Subcutaneous adipose tissue (tissue), 4 donors: Measurements from ENCODE around the gene MAP3K5. TPM values are rescaled to one million over a fixed set of nuclear protein-coding genes. Genes with fewer than 3 reads are reported as not detected.

Experiments used
- CTCF ChIP-seq: fragments of 450-650 bp; IDR thresholded peaks from one replicate; pipeline ENCODE4 v1.5.1; 2016; ENCODE audit warnings: low read depth, mild to moderate bottlenecking, control low read depth, antibody characterized with exemption, moderate library complexity
- total RNA-seq, 4 donors: library from RNA; depleted of rRNA; stranded (reverse); fragments of >200 nt; gene quantifications; one replicate each; pipeline ENCODE4 v1.1.0, GENCODE V29; 2016

Gene MAP3K5
- total RNA-seq, 4 donors from 2014 or later = 20.9 to 44.0 (median 37.1) TPM

DNA sequence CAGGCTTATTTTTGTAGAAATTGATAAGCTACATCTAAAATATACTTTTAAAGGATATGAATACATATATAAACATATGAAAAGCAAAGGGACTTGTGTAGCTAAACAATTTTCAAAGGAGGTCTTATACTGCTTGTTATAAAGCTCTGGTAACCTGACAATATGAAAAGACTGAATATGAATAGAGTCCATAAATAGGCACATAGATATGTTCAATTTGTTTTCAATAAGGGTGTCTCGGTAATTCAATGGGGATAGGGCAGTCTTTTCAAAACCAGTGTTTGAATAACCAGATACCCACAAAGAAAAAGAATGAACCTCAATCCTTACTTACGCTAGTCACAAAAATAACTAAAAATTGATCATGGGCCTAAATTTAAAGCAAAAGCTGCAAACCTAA lies 9.3 kb upstream of the MAP3K5 start:
- no peak for TF ChIP-seq CTCF

DNA sequence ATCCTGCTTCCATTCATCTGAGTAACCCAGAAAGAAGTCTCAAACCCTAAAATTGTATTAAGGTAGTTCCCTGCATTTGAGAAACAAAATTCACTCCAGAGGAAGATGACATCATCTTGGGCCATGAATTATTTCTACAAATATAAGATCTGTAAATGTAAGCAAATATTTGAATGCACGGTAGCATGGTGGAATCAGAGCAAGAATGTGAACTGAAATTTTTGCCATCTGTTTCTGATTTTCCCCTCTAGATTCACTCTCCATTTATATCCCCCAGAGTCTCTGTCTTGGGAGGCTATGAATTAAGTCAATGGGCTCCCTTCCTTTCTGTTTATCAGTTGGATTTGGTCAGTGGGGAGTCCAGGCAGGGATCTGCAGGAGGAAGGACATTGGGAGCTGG lies 5.8 kb upstream of the MAP3K5 start:
- TF ChIP-seq CTCF = no peak

- TF ChIP-seq CTCF = no peak
These were observed 3.7 kb upstream of the MAP3K5 start for GRCh38 chr6:136795996-136796395.

DNA sequence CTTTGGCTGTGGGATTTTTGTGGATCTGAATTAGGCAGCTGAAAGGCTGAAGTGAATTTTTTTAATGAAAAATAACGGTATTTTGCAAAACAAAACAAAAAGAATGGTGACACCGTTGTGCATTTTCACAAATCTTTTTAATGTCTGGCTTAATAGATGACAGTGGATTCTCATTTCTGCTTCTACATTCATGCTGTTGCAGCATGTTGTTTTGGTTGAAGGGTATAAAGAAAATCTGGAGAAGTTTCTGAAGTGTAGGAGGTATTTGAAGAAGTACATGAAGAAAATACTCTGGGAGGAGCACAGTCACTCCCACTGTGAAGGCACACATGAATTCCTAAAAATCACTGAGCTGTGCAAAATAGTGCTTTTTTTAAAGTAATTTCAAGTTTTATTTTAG lies 3.1 kb upstream of the MAP3K5 start:
- no peak for TF ChIP-seq CTCF

GRCh38 chr6:136793363-136793762 lies 1.1 kb upstream of the MAP3K5 start:
- TF ChIP-seq CTCF = no peak

DNA sequence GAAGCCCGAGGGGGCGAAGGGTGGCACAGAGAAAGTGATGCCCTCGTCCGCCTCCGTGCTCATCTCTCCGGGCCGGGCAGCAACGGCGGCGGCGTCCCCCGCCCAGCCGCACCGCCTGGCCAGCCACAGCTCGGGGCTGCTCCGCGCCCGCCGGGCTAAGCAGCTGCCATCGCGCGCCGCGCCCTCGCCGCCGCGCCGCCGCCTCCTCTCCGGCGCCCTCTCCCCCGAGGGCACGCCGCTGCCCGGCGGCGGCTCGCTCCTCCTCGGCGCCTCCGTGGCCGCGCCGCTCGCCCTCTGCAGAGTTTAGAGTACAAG lies 225 bp downstream of the MAP3K5 start:
- no peak for TF ChIP-seq CTCF

DNA sequence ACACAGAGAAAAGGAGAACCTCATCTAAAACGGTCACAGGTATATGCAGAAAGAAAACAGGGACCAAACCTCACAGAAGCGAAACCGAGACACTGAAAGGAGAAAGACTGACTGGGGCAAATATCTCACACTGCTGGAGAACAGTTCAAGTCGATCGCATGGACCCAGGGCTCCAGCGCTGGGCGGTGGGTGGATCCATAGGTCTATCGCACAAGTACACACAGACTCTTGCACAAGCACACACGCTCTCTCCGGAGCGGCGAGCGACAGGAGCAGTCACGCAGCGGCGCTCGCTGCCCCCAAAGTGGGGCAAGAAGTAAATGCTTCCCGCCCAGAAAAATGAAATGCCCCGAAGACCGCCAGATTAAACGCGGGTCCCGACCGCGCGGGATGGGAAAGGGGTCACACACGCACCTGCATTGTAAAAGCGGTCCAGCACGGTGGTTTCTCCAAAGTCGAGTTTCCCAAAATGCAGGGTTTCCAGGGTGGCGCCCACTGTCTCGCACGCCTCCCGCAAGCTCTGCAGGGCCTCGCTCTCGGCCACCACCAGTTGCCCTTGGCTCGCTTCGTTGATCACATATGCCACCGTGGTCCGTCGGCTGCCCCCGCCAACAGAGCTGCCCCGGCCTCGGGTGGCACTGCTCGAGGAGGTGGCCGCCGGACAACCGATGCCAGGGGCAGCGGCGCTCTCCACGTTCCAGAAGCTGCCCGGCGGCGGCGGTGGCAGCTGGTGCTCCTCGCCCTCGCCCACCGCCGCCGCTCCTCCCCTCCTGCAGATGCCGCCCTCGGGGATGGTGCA lies 782 bp downstream of the MAP3K5 start:
- no peak for TF ChIP-seq CTCF
